Stimulated activated CD4-positive, alpha-beta T cell treated with anti-CD3 and anti-CD28 coated beads, TNF-alpha, amount 100 ng/mL, for 1 hour (primary cell): ENCODE data around the gene GPR15.

Source experiments
- DNase-seq, 3 donors: peaks; one replicate each; pipeline ENCODE4 v3.0.0-alpha.2; 2020; ENCODE audit warnings: low read depth in 3 of 3, low spot score in 1 of 3

GPR15 gene

GRCh38 chr3:98531622-98532274 lies at the start of gene GPR15:
Gene GPR15, plus strand, starts transcription at chr3:98531978. Its CDS starts 56 bp downstream, at chr3:98532034.
- no peak for DNase-seq

DNA sequence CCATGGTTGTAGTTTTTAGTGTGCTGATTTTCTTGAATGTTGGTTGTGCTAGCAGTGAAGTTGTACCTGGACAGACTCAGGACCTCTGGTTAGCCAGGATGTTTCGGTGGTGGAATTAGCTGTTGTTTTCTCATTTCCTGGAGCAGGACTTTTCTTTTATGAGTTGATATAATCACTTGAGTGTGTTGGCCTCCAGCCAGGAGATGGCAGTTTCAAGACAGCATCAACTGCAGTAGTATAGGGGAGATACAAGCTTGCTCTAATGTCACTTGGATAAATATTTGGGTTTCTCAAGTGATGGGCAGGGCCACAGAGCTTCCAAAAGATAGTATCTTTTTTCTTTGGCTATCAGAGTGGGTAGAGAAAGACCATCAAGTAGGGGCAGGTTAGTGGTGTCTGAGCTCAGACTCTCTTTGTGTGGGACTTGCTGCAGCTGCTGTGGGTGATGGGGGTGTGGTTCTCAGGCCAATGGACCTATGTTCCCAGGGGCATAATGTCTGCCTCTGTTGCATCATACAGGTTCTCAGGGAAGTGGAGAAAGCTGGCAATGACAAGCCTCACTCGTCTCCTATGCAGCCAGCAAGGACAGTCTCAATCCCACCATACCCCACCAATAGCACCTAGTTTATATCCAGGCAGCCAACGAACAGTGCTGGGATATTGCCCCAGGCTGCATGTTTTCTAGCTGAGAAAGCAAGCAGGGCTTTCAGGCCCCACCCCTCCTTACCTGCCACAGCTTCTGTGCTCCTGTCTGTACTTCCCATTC lies 48.9 kb upstream of the GPR15 start:
- DNase-seq: no peak

DNA sequence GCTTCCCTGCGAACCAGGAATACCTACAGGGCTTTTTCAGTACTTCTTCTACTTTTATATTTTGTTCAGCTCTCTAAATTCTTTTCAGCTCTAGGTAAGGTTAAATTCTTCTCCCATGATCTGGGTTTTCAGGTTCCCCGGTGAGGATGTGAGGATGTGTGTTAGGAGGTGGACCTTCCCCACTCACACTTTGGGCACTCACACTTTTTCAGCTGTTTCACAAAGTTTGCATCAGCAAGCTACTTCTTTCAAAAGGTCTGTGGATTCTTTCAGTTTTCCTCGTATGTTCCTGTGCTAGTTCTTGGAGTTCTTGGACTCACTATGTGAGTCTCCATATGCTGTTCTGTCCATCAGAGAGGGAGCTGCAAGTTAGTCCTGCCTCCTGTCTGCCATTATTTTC lies 48.2 kb upstream of the GPR15 start:
- DNase-seq: no peak

GRCh38 chr3:98497381-98497780 lies 34.4 kb upstream of the GPR15 start, which contains the start of gene OR5K2:
Gene OR5K2, plus strand, starts transcription at chr3:98497681. Its CDS starts 0 bp downstream, at chr3:98497681.
- no peak for DNase-seq

- DNase-seq: no peak
Observed at GRCh38 chr3:98500019-98500418, 31.8 kb upstream of the GPR15 start.

GRCh38 chr3:98501270-98501669 lies 30.5 kb upstream of the GPR15 start:
- no peak for DNase-seq

- no peak for DNase-seq
Observed at GRCh38 chr3:98501863-98502576, 29.8 kb upstream of the GPR15 start.

DNA sequence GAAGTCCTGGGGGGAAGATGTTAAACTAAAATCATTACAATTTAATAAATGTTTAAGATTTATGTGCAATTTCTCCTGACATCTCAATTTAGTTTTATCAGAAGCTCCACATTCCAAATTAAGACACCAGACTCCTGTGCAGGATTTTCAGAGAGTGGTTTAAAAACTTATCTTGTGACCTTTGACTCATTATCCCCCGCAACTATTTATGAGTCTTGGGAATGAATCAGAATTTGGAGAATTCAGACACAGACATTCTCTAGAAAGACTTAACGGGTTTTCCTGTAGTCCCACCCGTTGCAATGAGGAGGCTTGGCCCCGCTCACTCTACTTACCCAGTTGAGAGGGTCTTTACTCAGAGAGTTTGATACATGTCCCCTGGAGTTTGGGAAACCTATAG lies 27.2 kb upstream of the GPR15 start:
- DNase-seq: no peak

DNA sequence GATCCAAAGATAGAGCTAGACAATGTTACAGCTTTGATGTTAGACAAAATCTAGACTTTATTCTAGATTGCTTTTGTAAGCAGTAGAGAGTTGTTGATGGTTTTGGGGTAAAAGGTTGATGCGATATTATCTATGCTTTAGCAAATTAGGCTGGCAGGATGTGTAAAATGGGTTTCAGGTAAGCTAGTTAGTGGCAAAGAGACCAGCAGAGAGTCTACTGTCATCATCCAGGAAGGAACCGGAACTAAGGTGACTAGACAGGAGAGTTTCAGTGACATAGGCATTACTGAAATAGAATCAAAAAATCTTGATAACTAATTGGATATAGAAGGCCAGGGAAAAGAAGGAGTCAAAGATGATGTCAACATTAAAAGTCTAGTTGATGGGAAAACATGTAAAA lies 23.2 kb upstream of the GPR15 start:
- no peak for DNase-seq

- DNase-seq: no peak
Observed at GRCh38 chr3:98512576-98512975, 19.2 kb upstream of the GPR15 start.

GRCh38 chr3:98513091-98513511 lies 18.7 kb upstream of the GPR15 start:
- no peak for DNase-seq

DNA sequence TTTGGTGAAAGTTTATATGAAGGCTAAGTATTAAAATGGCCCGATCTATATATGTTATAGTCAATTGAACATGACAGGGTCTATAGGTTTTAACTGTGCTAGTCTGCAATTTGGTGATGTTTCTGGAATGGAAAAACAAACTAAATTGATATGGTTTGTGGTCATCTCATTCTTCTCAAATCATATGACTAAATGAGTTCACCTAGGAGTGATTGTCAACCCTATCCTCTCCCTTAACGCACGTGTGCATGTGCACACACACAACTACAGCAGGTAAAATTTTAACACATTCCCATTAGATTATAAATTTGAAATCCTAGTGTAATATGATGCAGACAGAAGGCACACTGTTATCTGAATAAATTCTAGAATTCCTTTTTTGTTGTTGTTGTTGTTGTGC lies 18.0 kb upstream of the GPR15 start:
- DNase-seq: no peak

DNA sequence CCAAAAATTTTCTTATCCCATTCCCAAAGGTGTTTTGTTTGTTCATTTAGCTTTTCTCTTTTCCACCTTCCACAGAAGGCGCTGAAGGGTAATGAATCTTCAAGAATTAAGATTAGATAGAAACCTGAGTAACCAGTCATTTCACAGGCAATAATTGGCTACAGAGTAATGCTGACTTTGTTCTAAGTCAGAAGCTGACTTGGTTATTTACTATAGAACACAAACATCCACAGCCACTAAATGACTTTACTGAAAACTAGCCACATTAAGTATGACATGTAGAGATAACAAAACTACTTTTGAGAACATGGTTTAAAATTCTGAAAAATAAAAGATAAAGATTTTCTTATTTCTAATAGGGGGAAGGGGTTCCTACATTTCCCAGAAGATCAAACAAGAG lies 16.8 kb upstream of the GPR15 start:
- no peak for DNase-seq

DNA sequence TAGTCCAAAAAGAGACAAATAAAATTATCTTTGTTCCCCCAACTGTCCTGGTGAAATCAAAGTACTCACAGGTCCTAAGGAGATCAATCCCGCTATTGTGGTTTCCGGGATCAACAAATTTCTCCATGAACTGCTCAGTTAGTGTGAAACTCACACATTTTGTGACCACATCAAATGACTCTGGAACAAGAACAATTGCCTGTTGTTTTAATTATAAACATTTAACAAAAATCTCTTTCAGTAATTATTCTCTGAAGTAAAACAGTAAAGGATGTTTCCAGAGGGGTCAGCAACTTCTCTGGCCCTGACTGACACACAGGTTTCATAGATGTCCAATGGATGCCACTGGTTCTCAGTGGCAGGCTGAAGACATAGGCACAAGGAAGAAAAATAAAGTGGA lies 13.0 kb upstream of the GPR15 start:
- no peak for DNase-seq

DNA sequence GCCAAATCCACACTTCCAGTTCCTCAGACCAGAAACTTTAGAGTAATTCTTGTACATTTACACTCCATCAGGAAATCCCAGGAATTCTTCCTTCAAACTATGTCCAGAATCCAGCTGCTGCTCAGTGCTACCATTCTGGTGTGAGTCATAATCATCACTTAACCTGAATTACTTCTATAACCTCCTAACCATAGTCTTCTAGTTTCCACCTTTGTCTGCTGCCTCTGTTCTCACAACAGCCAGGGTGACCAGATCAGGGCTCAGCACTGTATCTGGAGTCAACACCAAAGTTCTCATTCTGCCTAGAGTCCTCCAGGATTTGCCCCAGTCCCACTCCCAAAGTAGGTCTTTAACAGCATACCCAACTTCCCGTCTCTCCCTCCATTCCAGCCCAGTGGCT lies 12.4 kb upstream of the GPR15 start:
- DNase-seq: no peak

DNA sequence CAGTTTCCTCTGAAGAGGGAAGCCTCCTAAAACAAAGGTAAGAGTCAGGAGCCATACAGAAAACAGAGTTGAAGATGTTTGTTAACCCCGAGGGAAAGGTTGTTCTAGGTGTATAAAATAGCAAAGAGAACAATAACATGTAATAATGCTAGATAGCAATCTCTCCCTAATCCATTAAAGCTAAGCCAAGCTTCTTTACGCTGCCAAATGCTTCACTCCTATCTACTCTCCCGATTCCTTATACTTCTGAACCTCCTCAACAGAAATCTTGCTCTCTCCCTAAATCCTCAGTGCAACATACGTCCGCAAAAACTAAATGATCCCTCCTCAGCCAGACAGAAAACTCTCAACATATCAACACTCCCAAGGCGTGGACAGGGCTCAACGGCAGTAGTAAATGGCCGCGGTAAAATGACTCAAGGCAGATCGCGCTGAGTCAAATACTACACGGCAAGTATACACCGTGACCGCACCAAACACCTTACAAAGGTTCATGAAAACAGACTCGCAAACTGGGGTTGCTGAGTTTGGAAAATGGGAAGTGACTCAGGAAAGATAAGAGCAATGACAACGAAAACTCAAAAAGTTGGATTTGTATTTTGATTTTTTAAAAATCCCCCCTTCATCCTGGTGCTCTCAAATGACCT lies 9.8 kb upstream of the GPR15 start:
- DNase-seq: peak; percentile 11 to 27 (median 12)

- DNase-seq: peak; percentile 87 to 91 (median 89)
Observed at GRCh38 chr3:98522544-98523281, 9.1 kb upstream of the GPR15 start, which contains the start of gene CLDND1. Gene CLDND1, minus strand, starts transcription at chr3:98522902. Its CDS starts 1,478 bp downstream, at chr3:98521424.

DNA sequence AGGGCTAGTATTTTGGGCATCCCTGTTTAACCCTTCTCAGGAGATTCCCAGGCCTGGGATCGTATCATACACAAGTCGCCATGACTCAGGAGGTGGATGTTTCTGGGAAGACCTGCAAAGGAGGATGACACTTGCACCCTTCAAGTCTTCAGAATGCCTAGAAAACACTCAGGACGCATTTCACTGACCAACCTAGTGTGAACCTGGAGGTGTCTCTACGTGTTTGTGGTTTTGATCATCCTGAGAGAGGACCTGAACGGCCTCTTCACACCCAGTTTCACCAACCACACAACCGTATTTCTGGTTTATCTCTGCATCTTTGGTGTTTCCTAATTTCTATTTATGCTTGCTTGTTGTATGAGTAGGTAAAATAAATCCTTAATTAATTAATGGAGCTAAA lies 6.3 kb upstream of the GPR15 start:
- DNase-seq: no peak

DNA sequence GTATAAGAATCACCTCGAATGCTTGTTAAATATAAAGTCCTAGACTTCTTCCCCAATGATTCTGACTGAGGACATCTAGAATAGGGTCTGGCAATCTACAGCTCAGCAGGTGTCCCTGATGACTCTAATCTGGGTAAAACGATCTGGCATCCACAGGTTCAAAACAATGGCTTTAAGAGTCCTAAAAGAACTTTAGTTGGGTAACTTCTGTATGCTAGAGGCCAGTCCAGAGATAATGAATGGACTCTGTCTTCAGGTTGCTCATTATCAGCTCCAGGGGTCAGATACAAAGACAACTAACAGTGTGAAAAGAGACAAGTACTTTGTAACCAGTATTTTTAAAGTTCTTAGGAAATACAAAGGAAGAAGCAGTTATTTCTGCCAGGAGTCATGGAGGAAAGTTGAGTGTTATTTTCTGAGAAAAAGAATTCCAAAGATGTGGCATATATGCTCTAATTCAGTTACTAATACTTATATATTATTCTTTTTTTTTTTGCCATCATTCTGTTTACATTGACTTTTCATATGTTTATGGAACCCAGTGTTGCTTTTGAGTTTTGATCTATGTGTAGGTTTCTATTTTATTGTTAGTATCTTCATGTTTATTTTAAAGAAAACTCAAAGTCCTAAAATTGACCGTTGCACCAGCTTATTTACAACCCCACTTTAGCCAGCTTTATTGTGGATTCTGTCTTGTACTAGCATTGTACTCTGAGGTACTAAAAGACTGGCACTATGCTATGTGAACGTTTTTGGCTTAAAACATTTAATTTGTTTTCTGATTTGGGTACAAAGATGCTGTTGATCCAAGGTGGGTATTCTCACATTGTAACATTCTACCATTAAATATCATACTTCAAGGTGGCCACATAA lies 3.1 kb upstream of the GPR15 start:
- no peak for DNase-seq
